K562 (cell line): Measurements from ENCODE around the gene APCDD1L. TPM values are rescaled to one million over a fixed set of nuclear protein-coding genes. Genes with fewer than 3 reads are reported as not detected.

ENCODE experiments used
- ATAC-seq: fragments of 200-7000 bp; cut with Tn5 transposase; 3 replicates; pipeline ENCODE4 v1.9.1; 2020; ENCODE audit warnings: moderate library complexity
- BruUV-seq: library from RNA; stranded (reverse); fragments of 400-500 nt; replicated peaks from 2 replicates; lab custom pipeline; 2021; lab: Mats Ljungman, UMichigan
- CTCF ChIA-PET: fragments of 300-600 bp; formaldehyde crosslinking; extraction: SDS; loops from one replicate; lab custom pipeline; 2021; ENCODE audit warnings: low intra/inter-chr PET ratio; lab: Yijun Ruan, JAX
- POLR2A ChIA-PET: fragments of 300-600, 350-650 bp; sonication (Branson Sonifier 250); formaldehyde crosslinking; extraction: SDS; loops from one replicate; lab custom pipeline; 2021; ENCODE audit warnings: antibody characterized with exemption, inconsistent platforms; lab: Yijun Ruan, JAX
- DNase-seq, 4 experiments: peaks; one replicate each; pipeline versions ENCODE4 v3.0.0 to v3.0.0-alpha.2; 2011 to 2018; ENCODE audit warnings: low spot score in 3 of 4, mixed read lengths in 3 of 4; ENCODE audit errors: extremely low read depth in 1 of 4
- FAIRE-seq: peaks from 2 replicates; lab custom pipeline; 2011; peaks lifted over from hg19 to GRCh38; lab: Jason Lieb, UNC
- H2AFZ ChIP-seq: 2 replicates; pipeline ENCODE4 v1.6.0; 2011; ENCODE audit warnings: low read depth, low read length, control low read depth, inconsistent platforms
- H3K27ac ChIP-seq: fragments of 200-600 bp; 3 replicates; pipeline ENCODE4 v1.8.0; 2011; ENCODE audit warnings: low read depth, mild to moderate bottlenecking, control low read depth, inconsistent platforms, low read length, moderate library complexity, mixed read lengths; ENCODE audit errors: extremely low read depth
- H3K27me3 ChIP-seq, 2 experiments: fragments of 300-600 bp in 1 of 2; 2 replicates in 1 of 2; 3 replicates in 1 of 2; pipeline versions ENCODE4 v1.6.0 to v1.8.0; 2011; ENCODE audit warnings: inconsistent platforms in 2 of 2, low read length in 2 of 2, mild to moderate bottlenecking in 1 of 2, mixed read lengths in 1 of 2, moderate library complexity in 1 of 2; ENCODE audit not compliant: control insufficient read depth in 2 of 2, insufficient read depth in 2 of 2
- H3K36me3 ChIP-seq: fragments of 300-600 bp; 3 replicates; pipeline ENCODE4 v1.8.0; 2011; ENCODE audit warnings: mild to moderate bottlenecking, low read length, inconsistent platforms; ENCODE audit not compliant: control insufficient read depth, insufficient read depth
- H3K4me1 ChIP-seq, 2 experiments: fragments of 200-600 bp in 1 of 2; replicated peaks in 1 of 2; 2 replicates in 1 of 2; 3 replicates in 1 of 2; pipeline versions ENCODE4 v1.5.1 to v1.8.0; 2011; ENCODE audit warnings: inconsistent platforms in 2 of 2, low read length in 2 of 2, mild to moderate bottlenecking in 1 of 2, mixed read lengths in 1 of 2, moderate library complexity in 1 of 2; ENCODE audit not compliant: control insufficient read depth in 2 of 2, insufficient read depth in 2 of 2
- H3K4me2 ChIP-seq: 2 replicates; pipeline ENCODE4 v1.6.1; 2011; ENCODE audit warnings: low read length, control low read depth, inconsistent platforms, mixed read lengths; ENCODE audit not compliant: insufficient read depth
- H3K4me3 ChIP-seq: fragments of 200-600 bp; sonication (generic), shearing (Covaris generic); 2 replicates; pipeline ENCODE4 v1.5.1; 2016; ENCODE audit warnings: control low read depth, inconsistent platforms
- H3K79me2 ChIP-seq: fragments of 200-600 bp; 3 replicates; pipeline ENCODE4 v1.8.0; 2011; ENCODE audit warnings: low read length, inconsistent platforms; ENCODE audit not compliant: control insufficient read depth, insufficient read depth
- H3K9ac ChIP-seq, 2 experiments: 2 replicates each; pipeline versions ENCODE4 v1.6.0 to v1.6.1; 2011; ENCODE audit warnings: low read depth in 2 of 2, low read length in 2 of 2, control low read depth in 1 of 2, inconsistent platforms in 1 of 2, mild to moderate bottlenecking in 1 of 2, mixed read lengths in 1 of 2; ENCODE audit not compliant: insufficient read depth in 1 of 2
- H3K9me1 ChIP-seq: one replicate; pipeline ENCODE4 v1.6.0; 2011; ENCODE audit warnings: inconsistent platforms, mild to moderate bottlenecking, low read length, moderate library complexity; ENCODE audit not compliant: control insufficient read depth, insufficient read depth
- H3K9me3 ChIP-seq: replicated peaks from 2 replicates; pipeline ENCODE4 v1.5.1; 2011; ENCODE audit warnings: low read depth, low read length, inconsistent platforms; ENCODE audit not compliant: control insufficient read depth, insufficient read depth
- H4K20me1 ChIP-seq: replicated peaks from 2 replicates; pipeline ENCODE4 v1.6.1; 2011; ENCODE audit warnings: low read length, inconsistent platforms, mixed read lengths; ENCODE audit not compliant: control insufficient read depth, insufficient read depth
- FOXA1 ChIP-seq: fragments of 450-650 bp; IDR thresholded peaks from 2 replicates; pipeline ENCODE4 v1.6.1; 2016; ENCODE audit warnings: mild to moderate bottlenecking, borderline replicate concordance
- HDAC1 ChIP-seq, 2 experiments: fragments of 450-650 bp; IDR thresholded peaks; 2 replicates each; pipeline ENCODE4 v1.6.1; 2016 to 2017; ENCODE audit warnings: inconsistent platforms in 1 of 2, mild to moderate bottlenecking in 1 of 2, moderate library complexity in 1 of 2
- MECOM ChIP-seq: fragments of 250-450 bp; sonication (Bioruptor Pico); IDR thresholded peaks from 2 replicates; pipeline ENCODE4 v1.8.0; 2022; ENCODE audit warnings: inconsistent platforms
- MED1 ChIP-seq: sonication (generic); formaldehyde crosslinking; IDR thresholded peaks from 2 replicates; pipeline ENCODE4 v1.8.1; 2023; ENCODE audit warnings: missing genetic modification reagents, borderline replicate concordance
- POLR3A ChIP-seq: IDR thresholded peaks from 2 replicates; pipeline ENCODE4 v1.6.1; 2011; ENCODE audit warnings: borderline replicate concordance, mild to moderate bottlenecking, moderate library complexity; ENCODE audit not compliant: insufficient read length, insufficient read depth; ENCODE audit errors: extremely low read depth
- ZNF133 ChIP-seq: fragments of 250-450 bp; sonication (Bioruptor Pico); IDR thresholded peaks from 2 replicates; pipeline ENCODE4 v1.4.0; 2020; ENCODE audit warnings: mild to moderate bottlenecking
- ZNF311 ChIP-seq: fragments of 250-450 bp; sonication (Bioruptor Pico); IDR thresholded peaks from 2 replicates; pipeline ENCODE4 v1.4.0; 2020; ENCODE audit warnings: mild to moderate bottlenecking, moderate library complexity
- ZNF318 ChIP-seq, 2 experiments: fragments of 450-650 bp; IDR thresholded peaks; 2 replicates each; pipeline ENCODE4 v1.6.1; 2016; ENCODE audit warnings: mild to moderate bottlenecking in 2 of 2, borderline replicate concordance in 1 of 2, low read depth in 1 of 2, moderate library complexity in 1 of 2
- WGBS: fragments of 100-300 bp; shearing (Covaris generic); methylation state at CpG from one replicate; pipeline ENCODE4 v1.1.6; 2016; ENCODE audit warnings: low coverage, mixed read lengths; ENCODE audit not compliant: insufficient coverage; ENCODE audit errors: missing lambda C conversion rate; 5-methylcytosine and 5-hydroxymethylcytosine counted together
- in situ Hi-C: fragments of 300-500 bp; cut with MboI; formaldehyde crosslinking; loops from 4 replicates; pipeline ENCODE4 v1.15.0; 2018; ENCODE audit warnings: inconsistent platforms, mixed read lengths
- intact Hi-C: fragments of 100-400 bp; cut with micrococcal nuclease; formaldehyde crosslinking; loops from 2 replicates; pipeline ENCODE4 v1.14.2; 2022
- polyA plus RNA-seq, 8 experiments: library from polyadenylated mRNA; depleted of rRNA in 4 of 8; stranded (reverse) in 5 of 8; unstranded in 3 of 8; fragments of >200 nt; fragmentation: Nextera tagmentation in 2 of 8; fragmentation: Illumina TruSeq in 1 of 8; extraction: Ambion mirVana in 2 of 8; extraction: Trizol in 1 of 8; gene quantifications; 2 replicates each; pipeline versions ENCODE4 v1.2.1 to v1.2.3, GENCODE V29; 2011 to 2014; ENCODE audit warnings: inconsistent platforms in 1 of 8, missing spikeins in 1 of 8
- total RNA-seq, 7 experiments: library from RNA; depleted of rRNA in 6 of 7; stranded (reverse); fragments of >200 nt in 6 of 7; fragmentation: Illumina TruSeq in 2 of 7; extraction: Trizol in 2 of 7; gene quantifications; 2 replicates each; pipeline versions ENCODE4 v1.2.1 to v1.2.3, GENCODE V29; 2011 to 2021; ENCODE audit warnings: low replicate concordance in 1 of 7

APCDD1L gene
- total and polyA plus RNA-seq, 9 of the 15 experiments (the other 6 are each of a cell fraction or from before 2014, with no cell fraction given) = not detected

DNA sequence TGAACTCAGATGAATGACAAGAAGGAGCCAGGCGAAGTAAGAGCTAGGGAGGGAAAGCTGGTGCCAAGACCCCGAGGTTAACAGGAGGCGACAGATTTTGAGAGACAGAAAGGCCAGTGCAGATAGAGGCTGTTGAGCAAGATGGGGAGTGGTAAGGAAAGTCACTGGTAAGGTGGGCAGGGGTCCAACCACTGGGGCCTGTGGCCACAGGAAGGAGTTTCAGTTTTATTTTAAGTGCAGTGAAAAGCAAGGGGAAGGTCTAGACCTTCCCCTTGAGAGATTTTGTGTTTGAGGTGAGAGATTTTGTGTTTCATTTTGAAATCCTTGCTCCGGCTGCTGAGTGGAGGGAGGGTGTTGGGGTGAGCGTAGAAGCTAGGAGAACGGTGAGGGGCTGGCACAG, 41.8 kb upstream of the APCDD1L start:
- no TSS peak for BruUV-seq
- no peak for TF ChIP-seq MECOM (CRISPR knock-in tag)
- TF ChIP-seq POLR3A = no peak
- TF ChIP-seq ZNF318 (IDR thresholded peaks at IDR 0.05; ENCODE audit: borderline replicate concordance in 1 of 2, low read depth in 1 of 2) = no peak
- TF ChIP-seq FOXA1 = no peak
- no peak for TF ChIP-seq MED1 (CRISPR knock-in tag)
- no peak for TF ChIP-seq ZNF133 (CRISPR knock-in tag)
- no peak for TF ChIP-seq HDAC1 (IDR thresholded peaks at IDR 0.05)
- TF ChIP-seq ZNF311 (CRISPR knock-in tag) = no peak
- ChIA-PET CTCF (no interaction called here), POLR2A (interaction anchor here (0.6 kb wide), 1 partner anchor 65 kb away, joined by 4 read pairs; no protein-coding TSS in a partner anchor)
- no peaks in the 10 kb centered on the region for H3K9me1 ChIP-seq
- FAIRE-seq = no peak
- H3K4me2 ChIP-seq = no peak overlapping the region
- H3K4me1 ChIP-seq = no peaks in the 10 kb centered on the region; a peak in 1 of 5 replicates
- no peak for ATAC-seq
- H2AFZ ChIP-seq = no peak overlapping the region
- no peak for DNase-seq
- whole genome bisulfite sequencing = 15% methylated on average over 6 of the region's 6 CpGs
- H3K9ac ChIP-seq = no peak overlapping the region
- H3K36me3 ChIP-seq = no peaks in the 10 kb centered on the region
- peaks cover 8 to 63% of the 10 kb centered on the region in 2 experiments; a peak in 4 of 5 replicates for H3K27me3 ChIP-seq
- intact Hi-C loops (no loop called here), in situ Hi-C loops (no loop called here)
- no peak overlapping the region for H3K4me3 ChIP-seq
- no peaks in the 10 kb centered on the region for H3K9me3 ChIP-seq
- no peaks in the 10 kb centered on the region; the same call in 1 of the 2 replicates for H4K20me1 ChIP-seq
- no peak overlapping the region for H3K27ac ChIP-seq
- H3K79me2 ChIP-seq = no peaks in the 10 kb centered on the region
